ENCODE data around the gene ARHGAP27.

ARHGAP27 gene

GRCh38 chr17:45397796-45398195 is 34.9 kb downstream of the ARHGAP27 start:
- no peak for TF ChIP-seq CTCF (IDR thresholded peaks at IDR 0.05)

GRCh38 chr17:45396496-45397205 is 36.0 kb downstream of the ARHGAP27 start:
- no peak overlapping the region for H3K4me3 ChIP-seq (ENCODE audit: low read depth in 1 of 2, low read length in 1 of 2)
- no peaks in the 10 kb centered on the region for H3K9me3 ChIP-seq
- no peaks in the 10 kb centered on the region for H3K27me3 ChIP-seq
- H3K36me3 ChIP-seq, result peaks cover 85% of the 10 kb centered on the region
- TF ChIP-seq CTCF (IDR thresholded peaks at IDR 0.05), result no peak
- H3K27ac ChIP-seq, result no peak overlapping the region
- no peaks in the 10 kb centered on the region for H3K4me1 ChIP-seq (ENCODE audit: control insufficient read depth in 1 of 2, insufficient read depth in 1 of 2, low read depth in 1 of 2, low read length in 1 of 2)

More at GRCh38 chr17:45397796-45398195, 34.9 kb downstream of the ARHGAP27 start:
- Histone ChIP-seq H3K27ac (no peak overlapping the region), H3K9me3 (no peaks in the 10 kb centered on the region), H3K27me3 (no peaks in the 10 kb centered on the region), H3K36me3 (peaks cover 96% of the 10 kb centered on the region), H3K4me3 (ENCODE audit: low read depth in 1 of 2, low read length in 1 of 2) (no peak overlapping the region), H3K4me1 (ENCODE audit: control insufficient read depth in 1 of 2, insufficient read depth in 1 of 2, low read depth in 1 of 2, low read length in 1 of 2) (no peaks in the 10 kb centered on the region)

- H3K27ac ChIP-seq, result peak overlapping the region; percentile 7
- no peak for TF ChIP-seq CTCF (IDR thresholded peaks at IDR 0.05)
- H3K9me3 ChIP-seq, result no peaks in the 10 kb centered on the region
- peaks cover 76% of the 10 kb centered on the region for H3K36me3 ChIP-seq
- no peaks in the 10 kb centered on the region for H3K4me1 ChIP-seq (ENCODE audit: control insufficient read depth in 1 of 2, insufficient read depth in 1 of 2, low read depth in 1 of 2, low read length in 1 of 2)
- peaks cover 7% of the 10 kb centered on the region for H3K27me3 ChIP-seq
- H3K4me3 ChIP-seq (ENCODE audit: low read depth in 1 of 2, low read length in 1 of 2), result no peak overlapping the region
These were observed 36.9 kb downstream of the ARHGAP27 start for GRCh38 chr17:45395569-45396415.

GRCh38 chr17:45394913-45395568 is 37.6 kb downstream of the ARHGAP27 start:
- no peaks in the 10 kb centered on the region for H3K4me1 ChIP-seq (ENCODE audit: control insufficient read depth in 1 of 2, insufficient read depth in 1 of 2, low read depth in 1 of 2, low read length in 1 of 2)
- no peak overlapping the region for H3K4me3 ChIP-seq (ENCODE audit: low read depth in 1 of 2, low read length in 1 of 2)
- H3K27ac ChIP-seq, result peak overlapping the region; percentile 7
- peaks cover 7% of the 10 kb centered on the region for H3K27me3 ChIP-seq
- peak; percentile 53 for TF ChIP-seq CTCF (IDR thresholded peaks at IDR 0.05)
- H3K9me3 ChIP-seq, result no peaks in the 10 kb centered on the region
- peaks cover 69% of the 10 kb centered on the region for H3K36me3 ChIP-seq

GRCh38 chr17:45394564-45394912 is 38.1 kb downstream of the ARHGAP27 start:
- H3K27me3 ChIP-seq, result peaks cover 9% of the 10 kb centered on the region
- no peaks in the 10 kb centered on the region for H3K4me1 ChIP-seq (ENCODE audit: control insufficient read depth in 1 of 2, insufficient read depth in 1 of 2, low read depth in 1 of 2, low read length in 1 of 2)
- H3K36me3 ChIP-seq, result peaks cover 64% of the 10 kb centered on the region
- H3K4me3 ChIP-seq (ENCODE audit: low read depth in 1 of 2, low read length in 1 of 2), result no peak overlapping the region
- H3K9me3 ChIP-seq, result no peaks in the 10 kb centered on the region
- TF ChIP-seq CTCF (IDR thresholded peaks at IDR 0.05), result no peak
- H3K27ac ChIP-seq, result peak overlapping the region; percentile 7

Data from neutrophil (primary cell).